Amniotic stem cell (primary cell): ENCODE results near the gene APPL2.

ENCODE experiments used
- DNase-seq: peaks from one replicate; lab custom pipeline; 2025; lab: John Stamatoyannopoulos, UW

Gene APPL2

GRCh38 chr12:105235732-105236476, at the start of gene APPL2:
TSS of gene APPL2 (minus strand) at chr12:105236174. CDS start at chr12:105236012, 162 bp downstream.
- DNase-seq, result peak; percentile 79

- DNase-seq, result no peak
Observed at GRCh38 chr12:105285378-105285777, 49.4 kb upstream of the APPL2 start.

- DNase-seq, result no peak
Observed at GRCh38 chr12:105281694-105282049, 45.7 kb upstream of the APPL2 start.

GRCh38 chr12:105280966-105281693, 45.2 kb upstream of the APPL2 start:
- DNase-seq, result no peak

GRCh38 chr12:105279460-105280056, 43.6 kb upstream of the APPL2 start:
- DNase-seq, result peak; percentile 25

GRCh38 chr12:105278043-105278697, 42.2 kb upstream of the APPL2 start:
- DNase-seq, result no peak

GRCh38 chr12:105275997-105276733, 40.2 kb upstream of the APPL2 start:
- DNase-seq, result no peak

- DNase-seq, result no peak
Observed at GRCh38 chr12:105274571-105274970, 38.6 kb upstream of the APPL2 start.

GRCh38 chr12:105273601-105274000, 37.6 kb upstream of the APPL2 start:
- DNase-seq, result no peak

GRCh38 chr12:105272814-105273416, 36.9 kb upstream of the APPL2 start:
- DNase-seq, result no peak

GRCh38 chr12:105272152-105272551, 36.2 kb upstream of the APPL2 start:
- DNase-seq, result no peak

GRCh38 chr12:105271364-105271763, 35.4 kb upstream of the APPL2 start:
- no peak for DNase-seq

GRCh38 chr12:105270671-105271255, 34.8 kb upstream of the APPL2 start:
- no peak for DNase-seq

- no peak for DNase-seq
Observed at GRCh38 chr12:105267711-105268110, 31.7 kb upstream of the APPL2 start.

- DNase-seq, result no peak
Observed at GRCh38 chr12:105264771-105265170, 28.8 kb upstream of the APPL2 start.

GRCh38 chr12:105262461-105263184, 26.6 kb upstream of the APPL2 start:
- no peak for DNase-seq

GRCh38 chr12:105261010-105261409, 25.0 kb upstream of the APPL2 start:
- no peak for DNase-seq

GRCh38 chr12:105259226-105259625, 23.3 kb upstream of the APPL2 start:
- DNase-seq, result no peak

GRCh38 chr12:105257321-105257728, 21.4 kb upstream of the APPL2 start:
- no peak for DNase-seq

GRCh38 chr12:105256921-105257320, 20.9 kb upstream of the APPL2 start:
- peak; percentile 52 for DNase-seq
